HEK293 (cell line): ENCODE results near the gene RAB21.

Experiments used
- GLI2 ChIP-seq: fragments of 450-650 bp; formaldehyde crosslinking; IDR thresholded peaks from 2 replicates; pipeline ENCODE4; 2017; ENCODE audit warnings: missing biosample characterization, missing genetic modification characterization, low read depth, borderline replicate concordance
- GLI4 ChIP-seq: fragments of 450-650 bp; formaldehyde crosslinking; IDR thresholded peaks from 2 replicates; pipeline ENCODE4 v1.5.1; 2016; ENCODE audit warnings: missing biosample characterization, missing genetic modification characterization
- HIC1 ChIP-seq: fragments of 450-650 bp; formaldehyde crosslinking; IDR thresholded peaks from 2 replicates; pipeline ENCODE4 v1.5.1; 2016; ENCODE audit warnings: missing biosample characterization, missing genetic modification characterization
- IKZF3 ChIP-seq: fragments of 450-650 bp; IDR thresholded peaks from 2 replicates; pipeline ENCODE4 v1.5.0; 2018; ENCODE audit warnings: missing biosample characterization, mild to moderate bottlenecking, missing genetic modification characterization, moderate library complexity
- KLF1 ChIP-seq: fragments of 450-650 bp; formaldehyde crosslinking; IDR thresholded peaks from 2 replicates; pipeline ENCODE4 v1.5.1; 2016; ENCODE audit warnings: missing biosample characterization, missing genetic modification characterization
- KLF16 ChIP-seq: fragments of 450-650 bp; formaldehyde crosslinking; IDR thresholded peaks from 2 replicates; pipeline ENCODE4 v1.5.1; 2017; ENCODE audit warnings: missing biosample characterization, missing genetic modification characterization
- KLF8 ChIP-seq: fragments of 450-650 bp; formaldehyde crosslinking; IDR thresholded peaks from 2 replicates; pipeline ENCODE4 v1.5.1; 2016; ENCODE audit warnings: missing biosample characterization, missing genetic modification characterization
- PATZ1 ChIP-seq: fragments of 450-650 bp; formaldehyde crosslinking; IDR thresholded peaks from 2 replicates; pipeline ENCODE4 v1.5.1; 2016; ENCODE audit warnings: missing biosample characterization, missing genetic modification characterization
- PRDM1 ChIP-seq: fragments of 450-650 bp; formaldehyde crosslinking; IDR thresholded peaks from 2 replicates; pipeline ENCODE4; 2016; ENCODE audit warnings: missing biosample characterization, missing genetic modification characterization
- SP7 ChIP-seq: fragments of 450-650 bp; formaldehyde crosslinking; IDR thresholded peaks from 2 replicates; pipeline ENCODE4 v1.5.1; 2016; ENCODE audit warnings: missing biosample characterization, missing genetic modification characterization
- ZBTB20 ChIP-seq: fragments of 450-650 bp; formaldehyde crosslinking; IDR thresholded peaks from 2 replicates; pipeline ENCODE4 v1.5.1; 2016; ENCODE audit warnings: missing biosample characterization, missing genetic modification characterization
- ZBTB26 ChIP-seq: fragments of 450-650 bp; formaldehyde crosslinking; optimal IDR thresholded peaks from 2 replicates; pipeline ENCODE3; 2016; ENCODE audit warnings: missing biosample characterization, mild to moderate bottlenecking, missing genetic modification characterization
- ZBTB49 ChIP-seq: fragments of 450-650 bp; formaldehyde crosslinking; IDR thresholded peaks from 2 replicates; pipeline ENCODE4 v1.5.1; 2016; ENCODE audit warnings: missing biosample characterization, missing genetic modification characterization, low read depth
- ZFP69B ChIP-seq: fragments of 450-650 bp; formaldehyde crosslinking; IDR thresholded peaks from 2 replicates; pipeline ENCODE4 v1.5.1; 2016; ENCODE audit warnings: missing biosample characterization, missing genetic modification characterization
- ZIC2 ChIP-seq: fragments of 450-650 bp; formaldehyde crosslinking; IDR thresholded peaks from 2 replicates; pipeline ENCODE4 v1.5.1; 2016; ENCODE audit warnings: missing biosample characterization, missing genetic modification characterization
- ZNF148 ChIP-seq: fragments of 450-650 bp; formaldehyde crosslinking; IDR thresholded peaks from 2 replicates; pipeline ENCODE4 v1.5.0; 2017; ENCODE audit warnings: missing biosample characterization, missing genetic modification characterization, borderline replicate concordance
- ZNF354C ChIP-seq: fragments of 450-650 bp; formaldehyde crosslinking; IDR thresholded peaks from 2 replicates; pipeline ENCODE4 v1.5.1; 2016; ENCODE audit warnings: missing biosample characterization, missing genetic modification characterization, low read depth, borderline replicate concordance
- ZNF398 ChIP-seq: fragments of 450-650 bp; formaldehyde crosslinking; IDR thresholded peaks from 2 replicates; pipeline ENCODE4 v1.5.1; 2017; ENCODE audit warnings: missing biosample characterization, missing genetic modification characterization
- ZNF404 ChIP-seq: fragments of 450-650 bp; formaldehyde crosslinking; IDR thresholded peaks from 2 replicates; pipeline ENCODE4 v1.5.1; 2017; ENCODE audit warnings: missing biosample characterization, missing genetic modification characterization
- ZNF596 ChIP-seq: fragments of 450-650 bp; IDR thresholded peaks from 2 replicates; pipeline ENCODE4 v1.5.0; 2018; ENCODE audit warnings: missing biosample characterization, mild to moderate bottlenecking, missing genetic modification characterization, moderate library complexity
- ZNF600 ChIP-seq: fragments of 450-650 bp; formaldehyde crosslinking; IDR thresholded peaks from 2 replicates; pipeline ENCODE4 v1.5.1; 2016; ENCODE audit warnings: missing biosample characterization, missing genetic modification characterization
- ZNF658 ChIP-seq: fragments of 450-650 bp; formaldehyde crosslinking; IDR thresholded peaks from 2 replicates; pipeline ENCODE4; 2016; ENCODE audit warnings: missing biosample characterization, missing genetic modification characterization
- ZNF692 ChIP-seq: fragments of 450-650 bp; formaldehyde crosslinking; IDR thresholded peaks from 2 replicates; pipeline ENCODE4 v1.5.1; 2016; ENCODE audit warnings: missing biosample characterization, missing genetic modification characterization
- ZNF777 ChIP-seq: fragments of 450-650 bp; formaldehyde crosslinking; IDR thresholded peaks from 2 replicates; pipeline ENCODE4 v1.5.1; 2017; ENCODE audit warnings: missing biosample characterization, missing genetic modification characterization, borderline replicate concordance
- ZNF792 ChIP-seq: fragments of 450-650 bp; formaldehyde crosslinking; IDR thresholded peaks from 2 replicates; pipeline ENCODE4 v1.5.1; 2016; ENCODE audit warnings: missing biosample characterization, missing genetic modification characterization
- ZSCAN16 ChIP-seq: fragments of 450-650 bp; formaldehyde crosslinking; IDR thresholded peaks from 2 replicates; pipeline ENCODE4 v1.5.1; 2016; ENCODE audit warnings: missing biosample characterization, missing genetic modification characterization

Gene RAB21

GRCh38 chr12:71754461-71755145, at the start of gene RAB21 (continued):
- TF ChIP-seq ZNF354C (tag by site-specific recombination), result no peak
- TF ChIP-seq ZBTB49 (tag by site-specific recombination), result no peak
- TF ChIP-seq ZBTB20 (tag by site-specific recombination), result peak; percentile 78
- TF ChIP-seq KLF1, result peak; percentile 58; the same call in 1 of the 2 replicates
- no peak for TF ChIP-seq KLF16
- TF ChIP-seq ZIC2, result no peak; the same call in 1 of the 2 replicates
- TF ChIP-seq ZSCAN16 (tag by site-specific recombination), result no peak
- no peak for TF ChIP-seq ZNF792 (tag by site-specific recombination)
- no peak for TF ChIP-seq PRDM1
- peak; percentile 85 for TF ChIP-seq HIC1 (tag by site-specific recombination)
- peak; percentile 35; the same call in 1 of the 2 replicates for TF ChIP-seq SP7 (tag by site-specific recombination)
- TF ChIP-seq ZNF600 (tag by site-specific recombination), result 0 out of 2 replicates have a peak, but pooled peaks have one; percentile 30
- no peak for TF ChIP-seq ZNF777
- no peak; the same call in 1 of the 2 replicates for TF ChIP-seq IKZF3 (tag by site-specific recombination)
- peak; percentile 54; the same call in 1 of the 2 replicates for TF ChIP-seq ZNF596 (tag by site-specific recombination)
- peak; percentile 89 for TF ChIP-seq KLF8 (tag by site-specific recombination)
- peak; percentile 36; the same call in 1 of the 2 replicates for TF ChIP-seq ZNF692
- TF ChIP-seq GLI4 (tag by site-specific recombination), result no peak
- TF ChIP-seq PATZ1, result peak; percentile 76
- no peak for TF ChIP-seq ZNF404 (tag by site-specific recombination)
- peak; percentile 66 for TF ChIP-seq ZBTB26 (tag by site-specific recombination)
- TF ChIP-seq ZNF398 (tag by site-specific recombination), result no peak
- no peak for TF ChIP-seq ZNF148
- TF ChIP-seq GLI2, result no peak
- no peak for TF ChIP-seq ZNF658 (tag by site-specific recombination)
- no peak for TF ChIP-seq ZFP69B (tag by site-specific recombination)
